NOMO-1 treated with DMSO at 0.1 percent for 48 hours (cell line): ENCODE measurements around the gene CGB3.
"Not testable (repeated sequence)": the region's sequence is repeated elsewhere in the genome, so short reads cannot be mapped to it uniquely, and the experiment has no call there.

ENCODE experiments used
- DNase-seq: peaks from one replicate; lab custom pipeline; 2025; ENCODE audit not compliant: unreplicated experiment; lab: John Stamatoyannopoulos, UW

CGB3 gene

GRCh38 chr19:49024233-49024632 lies at the start of gene CGB3:
Gene CGB3 (minus strand): TSS chr19:49024333. CDS start chr19:49023971, 362 bp downstream.
- not testable (repeated sequence) for DNase-seq

GRCh38 chr19:49071860-49072547 lies 47.9 kb upstream of the CGB3 start:
- DNase-seq = no peak

GRCh38 chr19:49070416-49070815 lies 46.3 kb upstream of the CGB3 start:
- no peak for DNase-seq

DNA sequence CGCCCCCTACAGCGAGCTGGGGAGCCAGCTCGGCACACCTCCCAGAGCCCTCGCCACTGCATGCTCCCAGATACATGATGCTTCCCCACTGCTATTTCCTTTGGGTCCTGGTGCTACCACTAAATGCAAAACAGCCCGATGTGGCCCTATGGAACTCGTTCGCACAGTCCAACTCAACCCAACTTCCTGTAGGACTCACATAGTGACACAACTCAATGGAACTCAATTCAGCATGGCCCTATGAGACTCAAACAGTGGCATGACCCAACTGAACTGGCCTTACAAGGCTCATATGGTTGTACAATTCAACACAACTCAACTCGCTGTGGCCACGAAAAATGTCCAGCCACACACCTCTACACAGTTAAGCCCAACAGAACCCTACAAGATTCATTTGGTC lies 44.9 kb upstream of the CGB3 start:
- DNase-seq = no peak

DNA sequence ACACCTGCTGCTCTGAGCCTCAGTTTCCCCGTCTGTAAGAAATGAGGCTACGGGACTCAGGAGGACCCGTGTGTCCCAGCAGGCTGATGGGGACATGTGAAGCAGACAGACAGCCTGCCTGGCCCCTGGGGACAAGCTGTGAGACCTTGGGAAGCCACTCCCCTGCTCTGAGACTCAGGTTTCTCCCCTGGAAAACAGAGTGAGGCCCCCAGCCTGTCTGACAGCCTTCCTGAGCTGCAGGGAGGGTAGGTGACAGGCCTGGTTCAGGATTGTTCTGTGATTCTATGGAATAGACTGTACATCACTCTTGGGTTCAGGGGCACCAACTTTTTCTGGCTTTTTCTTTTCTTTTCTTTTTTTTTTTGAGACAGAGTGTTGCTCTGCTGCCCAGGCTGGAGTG lies 43.4 kb upstream of the CGB3 start:
- DNase-seq = no peak

DNA sequence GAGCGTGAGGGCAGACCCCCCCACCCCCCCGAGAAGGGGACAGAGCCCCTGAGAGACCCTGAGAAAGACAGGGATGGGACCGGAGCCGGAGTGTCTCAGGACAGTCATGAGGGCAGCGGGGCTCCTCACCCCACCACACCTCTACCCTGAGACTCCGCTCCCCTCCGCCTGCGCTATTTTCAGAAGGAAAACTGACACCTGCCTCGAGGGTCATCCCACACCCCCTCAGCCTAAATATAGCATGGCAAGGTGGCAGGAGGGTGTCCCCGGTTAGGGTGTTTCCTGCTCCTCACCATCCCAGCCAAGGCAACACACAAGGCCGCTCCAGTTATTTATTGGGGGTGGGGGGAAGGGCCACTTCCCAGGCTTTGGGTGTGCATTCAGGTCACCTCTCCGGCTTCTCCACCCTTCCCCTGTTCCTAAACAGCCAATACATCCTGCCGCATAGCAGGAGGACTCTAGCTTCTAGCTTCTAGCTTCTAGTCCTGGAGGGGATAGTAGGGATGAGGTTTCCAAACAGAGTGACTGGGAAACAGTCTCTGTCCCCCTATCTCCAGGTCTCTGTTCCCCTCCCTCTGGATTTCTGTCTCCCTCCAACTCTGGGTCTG lies 41.9 kb upstream of the CGB3 start:
- DNase-seq = no peak

GRCh38 chr19:49064768-49065611 lies 40.9 kb upstream of the CGB3 start, which contains the start of gene NTF4:
Gene NTF4 (minus strand): TSS chr19:49064818. CDS start chr19:49061997, 2,821 bp downstream.
- no peak for DNase-seq

- DNase-seq = no peak
These were observed 40.0 kb upstream of the CGB3 start for GRCh38 chr19:49064029-49064629.

GRCh38 chr19:49061445-49061844 lies 37.3 kb upstream of the CGB3 start:
- no peak for DNase-seq

DNA sequence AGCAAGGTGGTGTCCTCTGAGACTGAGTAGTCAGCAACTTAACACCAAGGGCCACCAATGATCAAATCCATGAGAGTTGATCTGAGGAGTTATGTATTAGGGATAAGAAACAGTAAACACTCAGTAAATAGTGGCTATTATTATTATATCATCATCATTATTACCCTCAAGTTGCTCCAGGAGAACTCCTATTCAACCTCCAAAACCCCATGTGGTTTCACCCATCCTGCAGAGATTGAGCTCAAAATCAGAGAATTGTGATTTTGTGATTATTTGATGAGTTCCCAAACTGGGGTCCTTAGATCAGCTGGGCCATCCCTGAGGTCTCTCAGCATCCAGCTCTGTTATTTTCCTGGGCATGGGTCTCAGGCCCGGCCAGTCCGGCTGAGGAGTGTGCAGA lies 36.9 kb upstream of the CGB3 start:
- no peak for DNase-seq

DNA sequence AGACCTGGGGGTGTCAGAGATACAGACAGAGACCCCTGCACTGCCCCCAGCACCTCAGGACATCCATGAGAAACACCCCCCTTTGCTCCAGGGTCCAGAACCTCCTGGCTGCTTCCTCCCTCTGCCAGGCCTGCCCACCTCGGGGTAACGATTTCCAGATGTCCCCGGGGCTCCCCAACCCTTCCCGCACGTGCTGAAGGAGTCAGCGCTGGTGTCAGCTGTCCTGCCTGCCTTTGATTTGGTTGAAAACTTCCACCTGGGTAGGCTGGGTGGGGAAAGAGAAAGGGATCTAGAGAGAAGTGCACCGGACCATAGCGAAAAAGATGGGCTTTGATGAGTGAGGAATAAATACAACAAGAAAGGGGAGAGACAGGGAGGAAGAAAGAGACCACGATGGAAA lies 34.9 kb upstream of the CGB3 start:
- no peak for DNase-seq

DNA sequence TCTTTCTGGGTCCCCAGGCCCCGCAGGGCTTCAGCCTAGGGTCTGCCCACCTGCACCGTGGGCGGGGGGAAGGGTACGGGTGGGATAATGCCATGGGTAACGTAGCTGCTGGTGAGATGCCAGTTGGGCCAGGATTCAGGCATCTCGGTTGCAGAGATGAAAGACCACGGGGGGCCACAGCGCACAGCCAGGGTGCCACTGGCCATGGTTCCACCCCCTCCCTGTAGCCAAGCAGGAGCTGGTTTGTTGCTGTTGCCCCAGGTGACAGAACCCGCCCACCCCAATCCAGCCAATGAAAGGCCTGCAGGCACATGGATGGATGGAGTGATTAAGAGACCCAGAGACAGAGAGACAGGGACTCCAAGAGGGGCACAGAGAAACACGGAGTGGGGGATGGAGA lies 34.4 kb upstream of the CGB3 start:
- DNase-seq = no peak

GRCh38 chr19:49057636-49058234 lies 33.6 kb upstream of the CGB3 start, which contains the start of gene CGB7:
Gene CGB7 (minus strand): TSS chr19:49057749. CDS start chr19:49055375, 2,374 bp downstream.
- no peak for DNase-seq

DNA sequence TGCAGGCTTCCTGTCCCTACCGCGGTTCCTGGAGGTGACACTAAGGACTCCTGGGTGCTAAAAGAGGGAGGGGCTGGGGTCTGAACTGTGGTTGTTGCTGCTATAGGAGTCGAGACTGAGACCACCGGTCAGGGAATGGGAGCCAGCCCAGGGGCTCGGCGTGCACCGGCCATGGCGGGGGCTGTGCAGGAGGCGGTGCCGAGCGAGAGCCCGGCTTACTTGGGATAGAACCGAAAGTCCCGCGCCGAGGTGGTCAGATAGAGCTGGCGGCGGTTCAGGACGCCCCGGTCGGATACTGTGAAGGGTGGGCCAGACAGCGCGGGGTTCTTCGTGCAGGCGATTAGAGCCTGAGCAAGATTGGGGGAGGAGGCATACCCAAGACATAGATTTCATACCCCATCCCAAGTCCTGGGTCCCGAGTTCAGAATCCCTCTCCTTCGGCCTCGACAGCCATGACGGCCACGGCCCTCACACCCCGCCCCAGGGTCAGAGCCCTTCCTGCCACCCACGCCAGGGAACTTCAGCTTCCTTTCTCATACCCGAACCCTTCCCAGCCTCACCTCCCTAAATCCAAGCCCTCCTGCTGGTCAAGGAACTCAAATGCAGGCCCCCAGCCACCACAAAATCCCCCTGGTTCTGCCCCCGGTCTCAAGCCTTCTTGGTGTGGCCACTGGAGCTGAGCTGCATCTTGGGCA lies 32.9 kb upstream of the CGB3 start:
- DNase-seq = not testable (repeated sequence)

DNA sequence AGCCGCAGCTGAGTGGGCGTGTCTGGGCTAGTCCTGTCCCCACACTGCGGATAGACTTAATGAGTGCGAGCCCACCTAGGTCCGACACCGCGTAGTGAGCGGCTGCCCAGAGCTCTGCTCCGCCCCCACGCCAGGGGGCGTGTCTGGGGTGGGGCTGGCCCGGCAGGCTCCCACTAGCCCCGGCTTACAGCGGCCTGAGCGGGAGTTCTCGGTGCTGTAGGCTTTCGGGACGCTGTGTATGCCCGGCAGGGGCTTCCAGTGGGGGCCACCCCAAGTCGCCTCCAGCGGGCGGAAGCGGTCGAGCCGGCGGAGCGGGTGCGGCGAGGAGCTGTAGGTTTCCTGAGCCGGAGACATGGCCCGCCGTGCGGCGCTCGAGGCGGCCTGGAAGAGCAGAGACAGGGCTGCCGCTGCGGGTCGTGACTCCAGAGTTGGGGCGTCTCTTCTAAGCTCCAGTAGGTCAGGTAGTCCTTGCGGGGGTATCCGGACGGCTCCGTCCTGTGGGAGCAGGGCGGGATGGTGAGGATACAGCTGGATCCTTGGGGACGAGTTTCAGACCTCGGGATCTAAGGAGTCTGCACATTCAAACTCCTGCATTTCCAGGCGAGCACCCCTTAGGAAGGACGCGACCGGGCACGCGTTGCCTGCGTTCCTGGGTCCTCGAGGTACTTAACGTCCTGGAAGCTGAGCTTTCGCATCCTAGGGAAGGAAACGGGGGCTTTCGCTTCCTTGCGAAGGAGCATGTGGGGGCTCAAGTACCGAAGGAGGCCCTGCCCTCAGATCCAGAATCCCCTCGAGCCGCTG lies 32.2 kb upstream of the CGB3 start:
- DNase-seq = peak; percentile 17

GRCh38 chr19:49050376-49051033 lies 26.4 kb upstream of the CGB3 start:
- DNase-seq = not testable (repeated sequence)

GRCh38 chr19:49049834-49050233 lies 25.7 kb upstream of the CGB3 start:
- not testable (repeated sequence) for DNase-seq

DNA sequence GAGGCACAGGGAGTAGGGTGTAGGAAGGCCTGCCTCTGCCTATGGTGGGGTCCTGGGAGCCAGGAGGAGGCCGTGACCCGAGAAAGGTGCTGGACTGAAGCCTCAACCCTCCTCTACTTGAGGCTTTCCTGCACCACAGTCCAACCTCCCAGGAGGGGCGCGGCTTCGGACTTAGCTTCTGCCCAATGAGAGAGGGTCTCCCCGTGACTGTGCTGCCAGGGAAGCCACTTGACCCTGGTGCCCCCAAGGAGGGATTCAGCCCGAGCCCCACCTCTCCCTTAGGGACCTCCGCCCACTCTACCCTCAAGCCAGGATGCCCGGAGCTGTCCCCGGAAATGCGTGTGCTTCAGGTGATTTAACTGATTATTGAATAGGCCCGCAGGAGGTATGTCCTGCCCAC lies 24.9 kb upstream of the CGB3 start, which contains the start of gene CGB8:
CGB8 (minus strand) TSS at position 101 of the 400 bp plus-strand sequence. CDS start 372 bp downstream, outside the sequence.
- DNase-seq = not testable (repeated sequence)

DNA sequence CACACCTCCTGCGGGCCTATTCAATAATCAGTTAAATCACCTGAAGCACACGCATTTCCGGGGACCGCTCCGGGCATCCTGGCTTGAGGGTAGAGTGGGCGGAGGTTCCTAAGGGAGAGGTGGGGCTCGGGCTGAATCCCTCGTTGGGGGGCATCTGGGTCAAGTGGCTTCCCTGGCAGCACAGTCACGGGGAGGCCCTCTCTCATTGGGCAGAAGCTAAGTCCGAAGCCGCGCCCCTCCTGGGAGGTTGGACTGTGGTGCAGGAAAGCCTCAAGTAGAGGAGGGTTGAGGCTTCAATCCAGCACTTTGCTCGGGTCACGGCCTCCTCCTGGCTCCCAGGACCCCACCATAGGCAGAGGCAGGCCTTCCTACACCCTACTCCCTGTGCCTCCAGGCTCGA lies 19.4 kb upstream of the CGB3 start, which contains the start of gene CGB5:
CGB5 (plus strand) TSS at position 301 of the 400 bp plus-strand sequence. CDS start 362 bp downstream, outside the sequence.
- not testable (repeated sequence) for DNase-seq
